Common myeloid progenitor, CD34-positive (primary cell): Measurements from ENCODE around the gene TEF.

ENCODE experiments used
- CTCF ChIA-PET: fragments of 350-600 bp; sonication (Branson Sonifier 250); formaldehyde crosslinking; loops from one replicate; lab custom pipeline; 2021; ENCODE audit warnings: antibody characterized with exemption; lab: Charles Lee
- POLR2A ChIA-PET: fragments of 350-600 bp; sonication (Branson Sonifier 250); formaldehyde crosslinking; loops from one replicate; lab custom pipeline; 2021; ENCODE audit warnings: antibody characterized with exemption; lab: Charles Lee
- DNase-seq, 3 donors: peaks; one replicate each; pipeline versions ENCODE4 v3.0.0 to v3.0.0-alpha.2; 2013
- H3K27ac ChIP-seq, 2 experiments: 1 replicate in 1 of 2; 2 replicates in 1 of 2; pipeline ENCODE4 v1.7.0; 2013; ENCODE audit warnings: inconsistent platforms in 2 of 2, low read length in 2 of 2, mild to moderate bottlenecking in 2 of 2, low read depth in 1 of 2, moderate library complexity in 1 of 2; ENCODE audit not compliant: severe bottlenecking in 2 of 2, insufficient read depth in 1 of 2, poor library complexity in 1 of 2
- H3K27me3 ChIP-seq, 5 experiments: replicated peaks in 2 of 5; 1 replicate in 3 of 5; 2 replicates in 2 of 5; pipeline versions ENCODE4 v1.6.1 to v1.7.0; 2013; ENCODE audit warnings: low read length in 4 of 5, mild to moderate bottlenecking in 2 of 5, moderate library complexity in 2 of 5, inconsistent platforms in 1 of 5; ENCODE audit not compliant: insufficient read depth in 5 of 5, control insufficient read depth in 4 of 5
- H3K36me3 ChIP-seq, 4 experiments: 1 replicate in 2 of 4; 2 replicates in 2 of 4; pipeline versions ENCODE4 v1.6.1 to v1.7.0; 2013; ENCODE audit warnings: low read length in 3 of 4, control low read depth in 1 of 4, mild to moderate bottlenecking in 1 of 4; ENCODE audit not compliant: control insufficient read depth in 4 of 4, insufficient read depth in 4 of 4
- H3K4me1 ChIP-seq, 4 experiments: 1 replicate in 3 of 4; 2 replicates in 1 of 4; pipeline versions ENCODE4 v1.6.1 to v1.7.1; 2013; ENCODE audit warnings: low read length in 3 of 4, mild to moderate bottlenecking in 3 of 4, control low read depth in 1 of 4, inconsistent platforms in 1 of 4, moderate library complexity in 1 of 4; ENCODE audit not compliant: control insufficient read depth in 4 of 4, insufficient read depth in 4 of 4; ENCODE audit errors: control extremely low read depth in 1 of 4
- H3K4me3 ChIP-seq, 7 experiments: 1 replicate in 4 of 7; 2 replicates in 3 of 7; pipeline versions ENCODE4 v1.5.1 to v1.7.0; 2013; ENCODE audit warnings: mild to moderate bottlenecking in 7 of 7, low read length in 6 of 7, moderate library complexity in 6 of 7, inconsistent platforms in 2 of 7, low read depth in 2 of 7, control low read depth in 1 of 7; ENCODE audit not compliant: insufficient read depth in 4 of 7, control insufficient read depth in 1 of 7; ENCODE audit errors: extremely low read depth in 1 of 7
- H3K9me3 ChIP-seq, 5 experiments: 1 replicate in 4 of 5; 2 replicates in 1 of 5; pipeline versions ENCODE4 v1.6.1 to v1.7.1; 2013; ENCODE audit warnings: low read length in 4 of 5, mild to moderate bottlenecking in 2 of 5, inconsistent platforms in 1 of 5, low read depth in 1 of 5, moderate library complexity in 1 of 5; ENCODE audit not compliant: control insufficient read depth in 4 of 5, insufficient read depth in 2 of 5; ENCODE audit errors: control extremely low read depth in 1 of 5
- WGBS: methylation state at CpG from one replicate; pipeline ENCODE4 v1.1.5; 2013; ENCODE audit not compliant: insufficient coverage; 5-methylcytosine and 5-hydroxymethylcytosine counted together

Gene TEF

DNA sequence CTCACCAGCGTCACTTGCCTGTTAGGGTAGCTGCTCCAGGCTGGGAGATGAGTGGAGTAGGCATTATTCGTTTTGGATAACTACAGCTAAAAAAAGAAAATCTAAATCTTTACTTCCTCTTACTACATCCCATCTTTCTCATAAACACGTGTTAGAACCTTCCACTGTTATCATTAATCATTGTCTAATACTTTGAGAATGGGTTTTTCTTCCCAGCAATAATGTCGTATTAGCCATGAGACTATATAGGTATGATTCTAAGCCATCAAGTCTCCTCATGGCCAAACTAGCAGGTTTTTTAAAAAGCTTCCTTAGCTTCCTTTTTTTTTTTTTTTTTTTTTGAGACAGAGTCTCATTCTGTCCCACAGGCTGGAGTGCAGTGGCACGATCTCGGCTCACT, 3.9 kb upstream of the TEF start:
- 83% methylated on average over 1 of the region's 6 CpGs for WGBS
- peak in 1 of 3 donors; percentile 2 for DNase-seq
- Histone ChIP-seq H3K9me3 (no peaks in the 10 kb centered on the region), H3K4me1 (peaks cover 0 to 18% (median 14%) of the 10 kb centered on the region in 4 experiments), H3K36me3 (no peaks in the 10 kb centered on the region), H3K27ac (no peak overlapping the region), H3K27me3 (peaks cover 0 to 2% (median 0%) of the 10 kb centered on the region in 5 experiments), H3K4me3 (no peak overlapping the region)
- CTCF ChIA-PET: interaction anchor here (0.6 to 1.2 kb wide), 3 partner anchors 15 to 220 kb away, joined by 3 to 4 read pairs (median 3); no protein-coding TSS in a partner anchor
- POLR2A ChIA-PET: interaction anchor here (1.4 kb wide), 1 partner anchor 76 kb away, joined by 3 read pairs; the partner anchor contains the start of gene ZC3H7B

DNA sequence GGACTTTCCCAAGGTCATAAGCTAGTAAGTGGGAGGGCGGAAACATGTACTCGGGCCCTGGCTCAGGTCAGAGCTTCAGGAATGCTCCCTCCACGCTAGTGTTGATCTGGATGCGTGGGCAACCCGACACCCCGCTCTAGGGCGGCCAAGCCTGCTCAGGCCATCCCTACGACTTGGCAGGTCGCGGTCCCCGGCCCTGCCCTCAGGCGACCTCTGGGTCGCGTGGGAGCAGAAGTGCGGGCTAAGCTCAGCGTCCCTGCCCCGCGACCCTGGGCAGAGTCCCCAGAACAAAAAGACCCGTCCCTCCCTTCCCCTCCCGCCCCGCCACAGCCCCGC, 781 bp upstream of the TEF start:
- Histone ChIP-seq H3K4me1 (peaks cover 0 to 22% (median 16%) of the 10 kb centered on the region in 4 experiments), H3K36me3 (no peaks in the 10 kb centered on the region), H3K9me3 (no peaks in the 10 kb centered on the region), H3K27ac (peak overlapping the region; percentile 54 to 86), H3K4me3 (peak overlapping the region in 6 of 7 experiments; percentile 43 to 76 (median 64)), H3K27me3 (peaks cover 0 to 2% (median 0%) of the 10 kb centered on the region in 5 experiments)
- ChIA-PET CTCF (interaction anchor here (1.1 to 3.9 kb wide), 5 partner anchors 9 to 137 kb away, joined by 3 to 12 read pairs (median 3); no protein-coding TSS in a partner anchor), POLR2A (interaction anchor here (0.6 to 1.4 kb wide), 5 partner anchors 14 to 66 kb away, joined by 3 to 6 read pairs (median 3); partner anchors contain the start of gene TOB2)
- DNase-seq: no peak
- WGBS: 8% methylated on average over 11 of the region's 22 CpGs

DNA sequence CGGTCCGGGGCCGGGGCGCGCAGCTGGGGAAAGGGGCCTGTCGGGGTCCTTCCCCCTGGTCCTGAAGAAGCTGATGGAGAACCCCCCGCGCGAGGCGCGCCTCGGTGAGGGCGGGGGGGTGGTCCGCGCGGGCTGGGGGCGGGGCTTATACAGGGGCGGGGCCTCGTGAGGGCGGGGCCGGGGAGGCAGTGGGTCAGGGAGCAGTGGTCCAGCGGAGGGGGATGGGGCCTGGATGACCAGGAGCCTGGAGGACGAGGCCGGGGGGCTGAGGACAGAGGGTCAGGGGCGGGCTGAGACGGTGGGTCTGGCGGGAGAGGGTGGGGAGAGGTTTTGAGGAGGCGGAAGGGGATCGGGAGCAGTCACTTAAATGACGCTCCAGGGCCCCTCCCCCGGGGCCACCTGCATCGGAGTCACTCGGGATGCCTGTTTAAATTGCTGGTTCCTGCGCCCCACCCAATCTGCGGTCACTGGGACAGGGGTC, 396 bp downstream of the TEF start:
- Histone ChIP-seq H3K27me3 (peaks cover 0 to 2% (median 0%) of the 10 kb centered on the region in 5 experiments), H3K4me3 (peak overlapping the region; percentile 52 to 89 (median 72)), H3K27ac (peak overlapping the region in 1 of 2 experiments; percentile 86), H3K9me3 (no peaks in the 10 kb centered on the region), H3K36me3 (no peaks in the 10 kb centered on the region), H3K4me1 (peaks cover 0 to 24% (median 19%) of the 10 kb centered on the region in 4 experiments)
- WGBS: 0% methylated on average over 9 of the region's 35 CpGs
- ChIA-PET CTCF (interaction anchor here (1.1 to 3.9 kb wide), 6 partner anchors 10 to 136 kb away, joined by 3 to 12 read pairs (median 4); no protein-coding TSS in a partner anchor), POLR2A (interaction anchor here (0.6 to 1.4 kb wide), 4 partner anchors 30 to 87 kb away, joined by 3 to 6 read pairs (median 3); partner anchors contain the start of genes ACO2 and TOB2)
- peak; percentile 38 to 62 (median 57) for DNase-seq

DNA sequence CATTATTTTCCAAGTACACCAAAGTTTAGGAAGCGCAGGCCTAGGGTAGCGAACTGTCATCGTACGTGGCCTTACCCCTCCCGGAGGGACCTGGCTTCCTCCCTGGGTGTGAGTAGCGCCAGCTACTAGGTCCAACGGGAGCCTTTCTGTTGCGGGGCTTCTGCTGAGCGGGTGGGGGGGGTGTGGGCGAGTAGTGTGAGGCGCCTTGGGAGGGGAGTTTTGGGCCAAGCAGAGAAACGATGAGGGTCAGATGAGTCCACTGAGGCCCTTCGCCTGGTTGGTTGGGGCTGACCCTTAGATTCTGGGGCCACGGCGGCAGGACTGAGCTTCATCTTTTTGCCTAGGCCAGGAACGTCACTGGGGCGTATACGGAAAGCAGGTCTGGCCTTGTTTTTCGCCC, 868 bp downstream of the TEF start:
- ChIA-PET POLR2A (interaction anchor here (1.4 kb wide), 1 partner anchor 61 kb away, joined by 3 read pairs; no protein-coding TSS in a partner anchor), CTCF (interaction anchor here (1.6 to 3.9 kb wide), 2 partner anchors 16 to 19 kb away, joined by 7 to 12 read pairs; no protein-coding TSS in a partner anchor)
- Histone ChIP-seq H3K27ac (peak overlapping the region in 1 of 2 experiments; percentile 49), H3K27me3 (peaks cover 0 to under 1% (median 0%) of the 10 kb centered on the region in 5 experiments), H3K4me3 (peak overlapping the region; percentile 38 to 89 (median 72)), H3K4me1 (peaks cover 0 to 28% (median 23%) of the 10 kb centered on the region in 4 experiments), H3K36me3 (no peaks in the 10 kb centered on the region), H3K9me3 (no peaks in the 10 kb centered on the region)
- DNase-seq: no peak
- 70% methylated on average over 10 of the region's 19 CpGs for WGBS

DNA sequence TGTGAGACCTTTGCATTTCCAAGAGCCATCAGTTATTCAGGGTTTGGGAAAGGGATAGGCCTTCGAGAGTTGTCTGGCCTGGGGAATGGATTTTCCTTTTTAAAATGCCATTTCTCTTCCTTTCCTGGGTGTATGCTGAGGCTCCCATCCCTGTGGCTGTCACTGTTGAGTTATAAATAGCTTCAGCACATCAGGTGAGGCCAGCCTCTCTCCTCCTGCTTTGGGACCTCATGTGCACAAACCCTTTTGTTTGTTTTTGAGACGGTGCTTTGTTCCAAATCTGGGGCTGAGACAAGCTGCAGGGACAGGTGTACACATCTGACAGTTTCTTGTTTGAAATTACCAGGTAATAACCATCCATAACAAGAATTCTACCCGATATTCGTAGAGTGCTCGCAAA, 1.3 kb downstream of the TEF start:
- 92% methylated on average over 2 of the region's 5 CpGs for WGBS
- H3K27me3 ChIP-seq: no peaks in the 10 kb centered on the region
- ChIA-PET CTCF (interaction anchor here (1.4 to 3.9 kb wide), 3 partner anchors 17 to 135 kb away, joined by 3 to 12 read pairs (median 7); no protein-coding TSS in a partner anchor), POLR2A (interaction anchor here (1.4 kb wide), 1 partner anchor 60 kb away, joined by 3 read pairs; no protein-coding TSS in a partner anchor)
- DNase-seq: no peak
- no peaks in the 10 kb centered on the region for H3K9me3 ChIP-seq
- H3K4me3 ChIP-seq: peak overlapping the region in 2 of 7 experiments; percentile 70 to 89
- no peaks in the 10 kb centered on the region for H3K36me3 ChIP-seq
- H3K27ac ChIP-seq: peak overlapping the region in 1 of 2 experiments; percentile 49
- H3K4me1 ChIP-seq: peaks cover 0 to 27% (median 22%) of the 10 kb centered on the region in 4 experiments

DNA sequence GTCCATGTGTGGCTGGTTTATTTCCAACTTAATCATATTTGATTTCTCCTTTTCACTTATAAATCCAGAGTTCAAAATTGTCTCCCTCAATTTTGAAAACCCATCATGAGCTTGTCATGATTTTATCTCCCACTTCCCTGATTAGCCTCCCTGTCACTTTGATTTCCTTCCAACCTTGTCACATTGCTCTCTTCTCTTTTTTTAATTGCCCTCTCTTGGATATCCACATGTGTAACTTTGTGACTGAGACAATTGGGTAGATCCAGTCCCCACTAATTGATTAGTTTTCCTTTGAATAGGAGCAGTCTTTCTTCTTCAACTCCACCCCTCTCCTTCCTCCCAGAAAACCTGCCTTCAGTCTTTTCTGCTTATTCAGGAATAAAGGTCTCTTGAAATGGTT, 2.4 kb downstream of the TEF start:
- Histone ChIP-seq H3K27me3 (no peaks in the 10 kb centered on the region), H3K36me3 (peaks cover 0 to 4% (median 0%) of the 10 kb centered on the region in 4 experiments), H3K27ac (no peak overlapping the region), H3K9me3 (no peaks in the 10 kb centered on the region), H3K4me3 (no peak overlapping the region), H3K4me1 (peaks cover 0 to 27% (median 22%) of the 10 kb centered on the region in 4 experiments)
- ChIA-PET CTCF (interaction anchor here (1.0 to 1.6 kb wide), 4 partner anchors 17 to 134 kb away, joined by 3 to 5 read pairs (median 3); no protein-coding TSS in a partner anchor), POLR2A (interaction anchor here (0.6 kb wide), 1 partner anchor 84 kb away, joined by 4 read pairs; the partner anchor contains the start of gene PHF5A)
- no peak for DNase-seq
